ENCODE measurements around the gene SLBP. TPM values are rescaled to one million over a fixed set of nuclear protein-coding genes. Genes with fewer than 3 reads are reported as not detected.
A peak's percentile ranks its signal among the peaks of the same experiment; 100 is the strongest.

The SLBP gene
- total RNA-seq, 2 experiments from 2014 or later: 45.8 to 47.6 TPM

GRCh38 chr4:1720163-1720983 is 8.3 kb upstream of the SLBP start:
- peaks cover 32% of the 10 kb centered on the region for H3K36me3 ChIP-seq (ENCODE audit: insufficient read depth, low read length)
- Mint-ChIP-seq H3K36me3 (ENCODE audit: low read depth) (peaks cover 25% of the 10 kb centered on the region), H3K27me3 (no peaks in the 10 kb centered on the region), H3K27ac (peak overlapping the region; percentile 99), H3K9me3 (no peaks in the 10 kb centered on the region), H3K4me3 (peak overlapping the region; percentile 87), H3K4me1 (ENCODE audit: low read depth) (peaks cover 52% of the 10 kb centered on the region)
- peak overlapping the region; percentile 53 for H3K4me3 ChIP-seq (ENCODE audit: low read length)
- DNase-seq (peak in 11 of 14 experiments; percentile 17 to 74 (median 36)), ATAC-seq (ENCODE audit: poor library complexity) (peak; percentile 3)
- H3K27ac ChIP-seq (ENCODE audit: low read depth in 1 of 2, low read length in 2 of 2): peak overlapping the region; percentile 58 to 67
- H3K4me1 ChIP-seq (ENCODE audit: insufficient read depth, low read length): peaks cover 73% of the 10 kb centered on the region
- CTCF ChIA-PET: interaction anchor here (2.9 kb wide), 1 partner anchor 27 kb away, joined by 18 read pairs; no protein-coding TSS in a partner anchor
- intact Hi-C loops (cut with DNase I, micrococcal nuclease): loop anchor here (5.0 to 10.0 kb wide), 5 partner anchors 38 to 1354 kb away; partner anchors contain the start of genes CTBP1 (in 1 of the 2), FAM53A (in 1 of the 2), HAUS3 (in 1 of the 2) and HTT (in 1 of the 2)
- POLR2A ChIA-PET: interaction anchor here (0.9 to 12.1 kb wide), 10 partner anchors 11 to 1243 kb away, joined by 3 to 205 read pairs (median 3); partner anchors contain the start of genes FAM53A, GRK4, NOP14 and NSD2
- TF ChIP-seq CTCF (IDR thresholded peaks at IDR 0.05): no peak
- no peaks in the 10 kb centered on the region for H3K9me3 ChIP-seq (ENCODE audit: control insufficient read depth in 1 of 2, insufficient read depth in 1 of 2, low read length in 2 of 2)
- H3K27me3 ChIP-seq (ENCODE audit: control insufficient read depth in 1 of 2, insufficient read depth in 2 of 2, low read length in 2 of 2): no peaks in the 10 kb centered on the region

- H3K27me3 Mint-ChIP-seq: no peaks in the 10 kb centered on the region
- intact Hi-C loops (cut with DNase I, micrococcal nuclease): loop anchor here in 1 of 2 experiments (10.0 kb wide), 2 partner anchors 697 to 747 kb away; partner anchors contain the start of genes CFAP99, RNF4 and ZFYVE28
- ATAC-seq (ENCODE audit: poor library complexity) (no peak), DNase-seq (peak in 1 of 14 experiments; percentile 27)
- Histone ChIP-seq H3K4me1 (ENCODE audit: insufficient read depth, low read length) (peaks cover 73% of the 10 kb centered on the region), H3K9me3 (ENCODE audit: control insufficient read depth in 1 of 2, insufficient read depth in 1 of 2, low read length in 2 of 2) (no peaks in the 10 kb centered on the region), H3K4me3 (ENCODE audit: low read length) (no peak overlapping the region), H3K36me3 (ENCODE audit: insufficient read depth, low read length) (peaks cover 38% of the 10 kb centered on the region), H3K27ac (ENCODE audit: low read depth in 1 of 2, low read length in 2 of 2) (no peak overlapping the region), H3K27me3 (ENCODE audit: control insufficient read depth in 1 of 2, insufficient read depth in 2 of 2, low read length in 2 of 2) (no peaks in the 10 kb centered on the region)
- H3K36me3 Mint-ChIP-seq (ENCODE audit: low read depth): peaks cover 11% of the 10 kb centered on the region
- H3K4me3 Mint-ChIP-seq: peak overlapping the region; percentile 74
- H3K27ac Mint-ChIP-seq: peak overlapping the region; percentile 99
- H3K4me1 Mint-ChIP-seq (ENCODE audit: low read depth): peaks cover 50% of the 10 kb centered on the region
- POLR2A ChIA-PET: interaction anchor here (1.1 kb wide), 1 partner anchor 25 kb away, joined by 4 read pairs; no protein-coding TSS in a partner anchor
- TF ChIP-seq CTCF (IDR thresholded peaks at IDR 0.05): no peak
- no peaks in the 10 kb centered on the region for H3K9me3 Mint-ChIP-seq
- CTCF ChIA-PET: no interaction called here
Observed at GRCh38 chr4:1718095-1718850, 6.2 kb upstream of the SLBP start.
